ENCODE data around the gene AKAP6. TPM values are rescaled to one million over a fixed set of nuclear protein-coding genes. Genes with fewer than 3 reads are reported as not detected.

AKAP6 gene
- total RNA-seq, 4 donors from 2014 or later = 2.0 to 11.0 (median 4.2) TPM

GRCh38 chr14:32472512-32473463 is 143.7 kb downstream of the AKAP6 start:
- WGBS = 23% methylated on average over 4 of the region's 4 CpGs
- no peak overlapping the region for H3K4me3 ChIP-seq
- TF ChIP-seq POLR2A (IDR thresholded peaks at IDR 0.05) (no peak), EP300 (IDR thresholded peaks at IDR 0.05) (no peak), CTCF (IDR thresholded peaks at IDR 0.05) (no peak), POLR2AphosphoS5 (IDR thresholded peaks at IDR 0.05) (no peak)
- peak overlapping the region; percentile 64 for H3K27ac ChIP-seq
- peaks cover 60% of the 10 kb centered on the region for H3K4me1 ChIP-seq
- H3K36me3 ChIP-seq = no peaks in the 10 kb centered on the region
- DNase-seq (ENCODE audit: low spot score in 2 of 2) = no peak
- H3K27me3 ChIP-seq = no peaks in the 10 kb centered on the region
- no peaks in the 10 kb centered on the region for H3K9me3 ChIP-seq

- Histone ChIP-seq H3K4me1 (peaks cover 66% of the 10 kb centered on the region), H3K27ac (peak overlapping the region; percentile 64), H3K36me3 (no peaks in the 10 kb centered on the region), H3K4me3 (no peak overlapping the region), H3K9me3 (no peaks in the 10 kb centered on the region), H3K27me3 (no peaks in the 10 kb centered on the region)
- DNase-seq (ENCODE audit: low spot score in 2 of 2) = peak in 1 of 2 donors; percentile 76
- WGBS = 17% methylated on average over 3 of the region's 3 CpGs
- TF ChIP-seq EP300 (IDR thresholded peaks at IDR 0.05) (no peak), POLR2A (IDR thresholded peaks at IDR 0.05) (no peak), POLR2AphosphoS5 (IDR thresholded peaks at IDR 0.05) (peak in 2 of 3 donors; percentile 22 to 74)
Observed at GRCh38 chr14:32473464-32473855, 144.4 kb downstream of the AKAP6 start.

GRCh38 chr14:32474478-32475195 is 145.5 kb downstream of the AKAP6 start:
- Histone ChIP-seq H3K36me3 (no peaks in the 10 kb centered on the region), H3K9me3 (no peaks in the 10 kb centered on the region), H3K27me3 (no peaks in the 10 kb centered on the region), H3K4me3 (no peak overlapping the region), H3K27ac (no peak overlapping the region), H3K4me1 (peaks cover 57% of the 10 kb centered on the region)
- 54% methylated on average over 5 of the region's 5 CpGs for WGBS
- TF ChIP-seq EP300 (IDR thresholded peaks at IDR 0.05) (no peak), POLR2A (IDR thresholded peaks at IDR 0.05) (no peak), CTCF (IDR thresholded peaks at IDR 0.05) (no peak), POLR2AphosphoS5 (IDR thresholded peaks at IDR 0.05) (no peak)
- no peak for DNase-seq (ENCODE audit: low spot score in 2 of 2)

GRCh38 chr14:32476532-32476931 is 147.4 kb downstream of the AKAP6 start:
- no peaks in the 10 kb centered on the region for H3K36me3 ChIP-seq
- WGBS = 71% methylated on average over 4 of the region's 4 CpGs
- H3K9me3 ChIP-seq = no peaks in the 10 kb centered on the region
- no peak for DNase-seq (ENCODE audit: low spot score in 2 of 2)
- peaks cover 53% of the 10 kb centered on the region for H3K4me1 ChIP-seq
- H3K27me3 ChIP-seq = no peaks in the 10 kb centered on the region
- TF ChIP-seq POLR2AphosphoS5 (IDR thresholded peaks at IDR 0.05) (no peak), EP300 (IDR thresholded peaks at IDR 0.05) (no peak), POLR2A (IDR thresholded peaks at IDR 0.05) (no peak), CTCF (IDR thresholded peaks at IDR 0.05) (no peak)
- H3K27ac ChIP-seq = no peak overlapping the region
- H3K4me3 ChIP-seq = no peak overlapping the region

- peaks cover 46% of the 10 kb centered on the region for H3K4me1 ChIP-seq
- no peak overlapping the region for H3K27ac ChIP-seq
- H3K27me3 ChIP-seq = no peaks in the 10 kb centered on the region
- 42% methylated on average over 3 of the region's 3 CpGs for WGBS
- TF ChIP-seq CTCF (IDR thresholded peaks at IDR 0.05) (no peak), POLR2A (IDR thresholded peaks at IDR 0.05) (no peak), EP300 (IDR thresholded peaks at IDR 0.05) (no peak), POLR2AphosphoS5 (IDR thresholded peaks at IDR 0.05) (no peak)
- H3K36me3 ChIP-seq = no peaks in the 10 kb centered on the region
- no peaks in the 10 kb centered on the region for H3K9me3 ChIP-seq
- H3K4me3 ChIP-seq = no peak overlapping the region
- no peak for DNase-seq (ENCODE audit: low spot score in 2 of 2)
Observed at GRCh38 chr14:32477396-32477795, 148.3 kb downstream of the AKAP6 start.
